Measurements from ENCODE around the gene KRT82.
A peak's percentile ranks its signal among the peaks of the same experiment; 100 is the strongest.

KRT82 gene

GRCh38 chr12:52435659-52435999 is 29.5 kb upstream of the KRT82 start:
- DNase-seq (ENCODE audit: low spot score): no peak

GRCh38 chr12:52434760-52435530 is 28.8 kb upstream of the KRT82 start:
- DNase-seq (ENCODE audit: low spot score): no peak

- no peak for DNase-seq (ENCODE audit: low spot score)
Observed at GRCh38 chr12:52434081-52434733, 28.1 kb upstream of the KRT82 start, which contains the start of gene KRT75. TSS of gene KRT75 (minus strand) at chr12:52434371. CDS start at chr12:52434304, 67 bp downstream.

- DNase-seq (ENCODE audit: low spot score): no peak
Observed at GRCh38 chr12:52433501-52434080, 27.5 kb upstream of the KRT82 start.

GRCh38 chr12:52432559-52433207 is 26.5 kb upstream of the KRT82 start:
- DNase-seq (ENCODE audit: low spot score): no peak

- DNase-seq (ENCODE audit: low spot score): no peak
Observed at GRCh38 chr12:52428121-52428520, 22.0 kb upstream of the KRT82 start.

- no peak for DNase-seq (ENCODE audit: low spot score)
Observed at GRCh38 chr12:52427083-52427482, 20.9 kb upstream of the KRT82 start.

- DNase-seq (ENCODE audit: low spot score): no peak
Observed at GRCh38 chr12:52426034-52426433, 19.9 kb upstream of the KRT82 start.

GRCh38 chr12:52425466-52425865 is 19.3 kb upstream of the KRT82 start:
- no peak for DNase-seq (ENCODE audit: low spot score)

GRCh38 chr12:52423661-52424500 is 17.7 kb upstream of the KRT82 start:
- DNase-seq (ENCODE audit: low spot score): peak; percentile 31

GRCh38 chr12:52423035-52423434 is 16.9 kb upstream of the KRT82 start:
- no peak for DNase-seq (ENCODE audit: low spot score)

GRCh38 chr12:52419656-52420055 is 13.5 kb upstream of the KRT82 start:
- DNase-seq (ENCODE audit: low spot score): no peak

GRCh38 chr12:52418576-52419110 is 12.5 kb upstream of the KRT82 start:
- no peak for DNase-seq (ENCODE audit: low spot score)

GRCh38 chr12:52417740-52418139 is 11.6 kb upstream of the KRT82 start:
- no peak for DNase-seq (ENCODE audit: low spot score)

- no peak for DNase-seq (ENCODE audit: low spot score)
Observed at GRCh38 chr12:52416795-52417194, 10.7 kb upstream of the KRT82 start.

- DNase-seq (ENCODE audit: low spot score): peak; percentile 54
Observed at GRCh38 chr12:52415870-52416750, 10.0 kb upstream of the KRT82 start.

- DNase-seq (ENCODE audit: low spot score): no peak
Observed at GRCh38 chr12:52414936-52415335, 8.8 kb upstream of the KRT82 start.

- DNase-seq (ENCODE audit: low spot score): no peak
Observed at GRCh38 chr12:52413782-52414345, 7.7 kb upstream of the KRT82 start.

GRCh38 chr12:52413202-52413601 is 7.1 kb upstream of the KRT82 start:
- DNase-seq (ENCODE audit: low spot score): no peak

- no peak for DNase-seq (ENCODE audit: low spot score)
Observed at GRCh38 chr12:52411815-52412214, 5.7 kb upstream of the KRT82 start.

All from GM03348 (cell line).